ENCODE measurements around the gene FMNL1.
A peak's percentile ranks its signal among the peaks of the same experiment; 100 is the strongest.

FMNL1 gene

DNA sequence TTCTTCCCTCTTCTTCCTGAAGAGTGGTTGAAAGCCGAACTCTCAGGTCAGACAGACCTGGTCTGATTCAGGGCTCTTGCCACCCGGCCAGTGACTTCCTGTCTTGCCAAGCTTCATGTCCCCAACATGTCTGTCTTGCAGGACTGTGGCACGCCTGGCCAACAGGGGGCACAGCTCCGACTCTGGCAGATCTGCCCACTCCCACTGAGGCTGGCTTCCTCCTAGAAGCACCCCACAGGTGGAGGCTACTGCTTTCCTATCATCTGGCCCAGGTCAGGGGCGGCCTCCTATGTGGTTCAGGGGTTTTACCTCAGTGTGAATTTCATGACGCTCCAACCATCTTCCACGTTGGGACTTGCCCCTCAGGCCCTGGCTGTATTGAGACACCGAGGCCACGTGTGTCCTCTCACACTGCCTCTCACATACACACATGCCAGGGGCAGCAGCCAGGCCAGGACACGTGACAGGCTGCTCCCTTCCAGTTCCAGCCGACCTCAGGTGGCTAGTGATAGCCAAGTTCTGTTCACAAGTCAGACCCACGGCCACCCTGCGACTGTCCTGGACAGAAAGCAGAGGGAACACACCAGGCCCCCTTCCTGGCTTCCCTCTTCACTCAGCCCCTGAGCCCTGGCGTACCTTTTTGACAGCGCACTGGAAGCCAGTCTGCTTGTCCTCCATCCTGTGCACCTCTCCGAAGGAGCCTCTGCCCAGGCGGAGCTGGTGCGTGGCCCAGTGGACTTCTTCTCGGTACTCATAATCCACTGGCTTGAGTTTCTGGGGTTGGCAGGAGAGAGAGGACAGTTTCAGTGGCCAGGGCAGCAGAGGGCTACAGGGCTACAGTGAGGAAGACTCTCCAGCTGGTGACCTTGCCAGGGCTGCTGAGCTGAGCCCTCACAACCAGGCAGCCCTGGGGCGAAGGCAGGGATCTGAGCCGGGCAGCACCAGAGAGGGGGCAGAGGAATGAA lies 62.8 kb downstream of the FMNL1 start:
- DNase-seq: no peak

DNA sequence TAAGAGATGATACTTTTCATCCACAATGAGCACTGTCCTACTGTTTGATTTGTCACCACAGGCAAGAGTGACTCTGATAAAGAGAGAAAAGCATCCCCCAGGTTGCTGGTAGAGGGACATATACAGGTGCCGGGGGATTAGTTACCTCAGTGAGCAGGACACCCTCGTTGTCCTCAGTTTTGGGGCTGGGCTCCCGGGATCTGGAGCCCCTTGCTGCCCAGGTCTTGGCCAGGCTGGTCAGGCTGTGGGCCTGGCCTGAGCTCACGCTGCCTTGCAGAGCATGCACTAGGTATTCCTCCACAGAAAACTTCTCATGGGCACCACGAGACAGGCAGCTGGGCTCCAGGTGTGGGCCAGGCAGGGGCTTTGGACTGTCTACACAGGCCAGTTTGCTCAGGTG lies 64.6 kb downstream of the FMNL1 start:
- DNase-seq: no peak

DNA sequence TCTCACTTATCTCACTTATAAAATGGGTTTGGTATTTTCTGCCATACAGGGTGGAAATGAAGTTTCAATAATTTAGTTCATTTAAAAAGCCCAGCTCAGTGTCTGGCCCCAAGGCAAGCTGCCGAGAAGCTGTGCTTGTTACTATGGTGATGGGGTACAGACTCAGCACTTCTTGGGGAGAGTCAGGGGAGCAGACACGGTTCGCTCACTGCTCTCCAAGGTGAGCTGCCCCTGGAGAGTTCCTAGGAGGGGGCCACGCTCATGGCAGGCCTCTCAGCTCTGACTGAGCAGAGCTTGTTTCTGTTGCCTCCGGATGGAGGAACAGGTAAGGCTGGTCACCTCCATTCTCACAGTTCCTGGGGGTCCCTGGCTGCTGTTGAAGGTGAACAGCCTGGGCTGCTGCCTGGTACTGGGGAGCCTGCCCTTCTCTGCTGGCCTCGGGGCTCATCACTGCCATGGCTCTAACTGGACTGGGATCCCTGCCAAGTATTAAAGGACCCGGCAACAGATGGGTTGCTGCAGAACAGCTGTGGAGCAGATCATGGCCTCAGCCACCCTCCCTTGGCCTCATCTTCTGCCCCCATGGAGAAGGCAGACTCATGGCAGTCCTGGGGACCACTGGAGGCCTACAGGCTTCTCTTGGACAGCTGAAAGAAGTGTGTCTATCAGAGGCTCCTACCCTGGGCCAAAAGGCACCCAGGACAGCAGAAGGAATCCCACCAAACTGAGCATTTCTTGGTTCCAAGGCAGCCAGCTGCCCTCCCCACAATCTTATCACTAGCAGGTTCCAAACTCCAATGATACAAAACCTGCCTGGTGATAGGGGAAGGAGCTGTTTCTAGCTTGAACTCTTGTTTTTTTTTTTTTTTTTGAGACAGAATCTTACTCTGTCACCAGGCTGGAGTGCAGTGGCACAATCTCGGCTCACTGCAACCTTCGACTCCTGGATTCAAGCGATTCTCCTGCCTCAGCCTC lies 66.1 kb downstream of the FMNL1 start:
- peak; percentile 93 to 96 for DNase-seq

DNA sequence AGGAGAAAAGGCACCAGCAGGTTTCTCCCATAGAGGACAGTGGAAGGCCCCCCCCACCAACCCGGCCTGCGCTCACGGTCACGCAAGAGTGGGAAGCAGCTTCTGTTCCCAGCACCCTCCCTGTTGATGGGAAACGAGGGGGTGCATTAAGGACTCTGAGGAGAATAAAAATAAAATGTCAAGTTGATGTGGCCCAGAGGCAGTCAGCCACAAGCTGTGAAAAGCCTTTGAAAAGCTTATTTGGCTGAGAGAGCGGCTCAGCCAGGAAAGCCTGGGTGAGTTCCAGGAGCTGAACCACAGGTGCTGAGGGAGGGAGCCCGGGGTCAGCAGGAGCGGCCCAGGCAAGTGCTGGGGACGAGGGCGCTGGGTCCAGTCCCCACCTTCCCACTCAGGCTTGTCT lies 67.1 kb downstream of the FMNL1 start:
- DNase-seq: peak in 1 of 2 experiments; percentile 35

DNA sequence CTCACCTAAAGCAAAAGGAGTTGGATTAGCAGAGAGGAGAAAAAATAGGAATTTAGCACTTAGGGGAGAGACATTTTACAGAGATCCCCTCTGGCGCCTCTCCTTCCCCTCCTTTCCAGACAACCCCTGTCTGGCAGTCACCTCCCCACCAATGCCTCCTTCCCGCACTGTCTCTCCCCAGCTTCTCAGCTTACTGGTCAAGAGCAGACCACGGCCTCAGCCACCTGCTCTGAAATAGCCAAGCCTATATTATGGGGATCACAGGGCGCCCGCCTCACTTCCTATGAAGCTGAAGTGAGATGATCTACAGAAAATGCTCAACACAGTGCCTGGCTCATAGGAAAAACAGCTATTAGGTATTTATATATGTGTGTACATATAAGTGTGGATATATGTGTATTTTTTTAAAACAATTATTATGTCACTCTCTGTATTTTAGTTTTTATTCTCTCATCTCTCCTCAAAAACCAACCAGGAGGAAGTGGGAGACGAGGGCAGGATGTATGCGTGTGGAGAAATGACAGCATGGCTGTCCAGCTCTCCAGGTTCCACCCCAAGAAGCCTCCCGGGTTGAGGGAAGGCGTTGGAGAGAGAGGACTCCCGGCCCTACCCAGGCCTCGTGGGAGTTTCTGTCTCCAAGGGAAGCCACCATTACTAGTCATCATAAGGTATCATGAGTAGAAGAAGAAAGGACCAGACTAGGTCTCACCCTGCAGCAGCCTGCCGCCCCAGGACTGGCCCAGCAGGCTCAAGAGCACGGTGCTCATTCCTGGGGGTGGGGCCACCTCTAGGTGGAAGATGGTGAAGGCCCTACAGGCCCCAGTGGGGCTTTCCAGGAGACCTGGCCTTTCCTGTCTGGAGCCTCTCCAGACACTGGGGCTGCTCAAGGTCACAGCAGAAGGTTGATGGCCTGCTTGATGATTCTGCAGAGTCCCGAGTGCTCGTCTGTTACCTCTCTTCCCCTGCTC lies 67.9 kb downstream of the FMNL1 start:
- peak in 1 of 2 experiments; percentile 88 for DNase-seq

DNA sequence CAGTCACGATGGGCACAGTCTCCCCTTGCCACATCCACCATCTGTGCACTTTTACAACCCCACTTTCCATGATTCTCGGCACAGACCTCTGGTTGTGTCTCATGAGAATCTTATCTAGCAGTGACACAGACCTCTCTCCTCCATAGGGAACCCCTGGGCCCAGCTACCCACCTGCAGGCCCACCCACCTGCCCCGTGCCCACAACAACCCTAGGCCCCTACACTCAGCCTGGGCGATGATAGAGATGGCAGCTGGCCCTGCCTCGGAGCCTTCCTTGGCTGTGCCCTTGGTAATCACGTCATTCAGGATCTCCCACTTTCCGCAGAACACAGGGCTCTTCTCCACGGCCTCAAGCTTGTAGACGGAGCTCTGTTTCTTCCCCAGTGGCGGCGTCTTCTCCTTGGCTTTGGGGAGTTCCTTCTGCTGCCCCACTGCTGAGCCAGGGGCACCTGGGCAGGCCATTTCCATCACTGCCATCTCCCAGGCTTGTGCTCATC lies 68.6 kb downstream of the FMNL1 start:
- DNase-seq: peak in 1 of 2 experiments; percentile 76

DNA sequence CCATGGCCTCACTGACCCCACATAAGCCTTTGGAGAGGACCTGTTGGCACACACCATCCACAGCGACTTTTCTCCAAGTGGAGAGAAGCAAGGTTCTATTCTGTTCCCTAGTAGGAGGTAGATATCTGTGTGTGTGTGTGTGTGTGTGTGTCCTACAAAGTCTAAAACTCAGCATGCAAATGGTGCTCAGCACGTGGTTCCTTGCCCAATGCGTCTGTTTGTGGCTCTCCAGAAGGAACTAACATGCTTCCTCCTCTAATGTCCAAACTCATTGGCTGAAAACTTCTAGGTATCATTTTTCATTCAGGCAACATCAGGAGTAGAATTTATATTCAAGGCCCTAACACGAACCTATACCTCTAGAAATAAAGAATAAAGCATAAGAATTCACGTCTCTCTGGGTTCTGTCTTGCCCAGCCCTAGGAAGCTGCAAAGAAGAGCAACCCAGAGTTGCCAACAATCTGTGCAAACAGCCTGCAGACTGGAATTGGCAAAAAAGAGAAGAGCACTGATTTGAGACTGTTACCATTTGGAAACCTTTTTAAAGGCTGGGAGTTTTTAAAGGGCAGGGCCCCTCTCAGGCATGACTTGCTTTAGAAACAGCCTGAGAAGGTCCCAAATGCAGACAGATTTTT lies 69.6 kb downstream of the FMNL1 start:
- DNase-seq: no peak

DNA sequence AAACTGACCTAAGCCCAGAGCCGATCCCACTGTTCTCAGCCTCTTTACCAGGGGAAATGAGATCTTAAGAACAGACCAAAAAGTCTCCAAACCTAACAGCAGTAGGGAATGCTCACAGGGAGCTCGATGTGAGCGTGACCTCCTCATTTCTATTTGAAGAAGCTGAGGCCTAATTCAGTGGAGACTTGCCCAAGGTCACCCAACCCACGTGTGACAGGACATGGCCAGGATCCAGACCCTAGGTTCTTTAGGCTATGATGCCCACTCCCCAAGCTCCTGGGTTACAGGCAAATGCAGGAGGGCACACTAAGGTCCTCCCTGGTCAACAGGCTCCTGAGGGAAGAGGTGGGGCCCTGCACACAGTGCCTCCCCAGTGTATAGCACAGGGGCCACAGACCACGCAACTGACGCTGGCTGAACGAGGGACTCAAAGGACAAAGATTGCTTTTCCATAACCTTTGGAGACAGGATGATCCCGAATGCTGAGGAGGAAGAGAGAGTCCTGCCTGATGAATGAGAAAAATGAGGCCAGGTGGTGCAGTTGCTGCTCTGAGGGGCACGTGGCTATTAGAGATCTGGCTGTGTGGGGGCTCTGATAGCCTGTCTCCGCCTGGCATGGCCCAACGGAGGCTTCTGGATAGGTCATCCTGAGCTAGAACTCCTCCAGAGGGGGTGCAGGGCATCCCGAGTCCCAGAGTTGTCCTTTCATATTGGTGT lies 71.2 kb downstream of the FMNL1 start:
- DNase-seq: peak in 1 of 2 experiments; percentile 76

DNA sequence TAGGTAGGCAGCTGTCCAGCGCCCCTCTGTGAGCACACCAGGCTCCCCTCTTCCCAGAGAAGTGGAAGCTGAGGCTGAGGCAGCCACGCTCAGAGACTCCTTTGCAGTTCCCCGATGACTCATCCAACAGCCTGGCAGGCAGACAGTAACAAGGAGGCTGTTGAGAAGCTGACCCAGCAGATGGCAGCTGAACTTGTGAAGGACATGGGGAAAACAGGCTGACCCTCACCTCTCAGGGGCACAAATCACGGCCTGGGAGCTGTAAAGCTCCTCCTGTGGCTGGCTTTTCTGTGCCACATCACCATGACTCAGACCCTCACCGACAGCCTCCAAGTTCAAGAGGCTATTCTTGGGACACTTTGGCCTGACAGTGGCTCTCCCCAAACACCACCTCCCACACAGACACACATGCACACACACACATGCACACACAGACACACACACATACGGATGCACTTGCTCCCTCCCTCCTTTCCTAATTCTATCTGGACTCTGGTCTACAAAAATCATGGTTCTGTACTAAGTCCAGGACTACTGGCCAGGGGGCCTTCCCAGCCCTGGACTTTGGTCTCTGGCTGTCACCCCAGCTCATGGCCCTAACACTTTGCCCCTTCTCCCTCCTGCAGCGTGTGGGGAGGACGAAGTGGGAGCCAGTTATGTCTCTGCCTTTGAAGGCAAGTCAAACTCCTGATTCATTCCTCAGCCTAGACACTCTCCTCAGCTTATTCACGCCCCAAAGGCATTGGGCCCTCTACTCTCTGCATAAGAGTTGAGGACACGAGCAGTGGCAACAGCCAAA lies 71.9 kb downstream of the FMNL1 start:
- peak; percentile 47 to 88 for DNase-seq

DNA sequence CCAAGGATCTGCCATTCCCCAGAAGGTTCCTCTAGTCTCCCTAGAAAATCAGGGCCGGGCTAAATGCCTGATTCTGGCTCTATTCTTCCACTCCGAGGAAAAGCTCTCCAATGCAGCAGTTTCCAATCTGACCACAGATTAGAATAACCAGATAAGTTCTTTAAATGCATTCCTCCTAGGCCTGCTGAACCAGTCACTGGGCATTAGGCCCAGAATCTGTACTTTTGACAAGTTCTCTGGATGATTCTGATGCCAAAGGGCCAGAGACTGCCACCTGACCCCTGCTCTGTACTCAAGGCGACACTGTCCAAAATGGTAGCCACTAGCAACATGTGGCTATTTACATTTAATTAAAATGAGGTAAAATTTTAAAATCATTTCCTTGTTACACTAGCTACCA lies 72.8 kb downstream of the FMNL1 start:
- no peak for DNase-seq

DNA sequence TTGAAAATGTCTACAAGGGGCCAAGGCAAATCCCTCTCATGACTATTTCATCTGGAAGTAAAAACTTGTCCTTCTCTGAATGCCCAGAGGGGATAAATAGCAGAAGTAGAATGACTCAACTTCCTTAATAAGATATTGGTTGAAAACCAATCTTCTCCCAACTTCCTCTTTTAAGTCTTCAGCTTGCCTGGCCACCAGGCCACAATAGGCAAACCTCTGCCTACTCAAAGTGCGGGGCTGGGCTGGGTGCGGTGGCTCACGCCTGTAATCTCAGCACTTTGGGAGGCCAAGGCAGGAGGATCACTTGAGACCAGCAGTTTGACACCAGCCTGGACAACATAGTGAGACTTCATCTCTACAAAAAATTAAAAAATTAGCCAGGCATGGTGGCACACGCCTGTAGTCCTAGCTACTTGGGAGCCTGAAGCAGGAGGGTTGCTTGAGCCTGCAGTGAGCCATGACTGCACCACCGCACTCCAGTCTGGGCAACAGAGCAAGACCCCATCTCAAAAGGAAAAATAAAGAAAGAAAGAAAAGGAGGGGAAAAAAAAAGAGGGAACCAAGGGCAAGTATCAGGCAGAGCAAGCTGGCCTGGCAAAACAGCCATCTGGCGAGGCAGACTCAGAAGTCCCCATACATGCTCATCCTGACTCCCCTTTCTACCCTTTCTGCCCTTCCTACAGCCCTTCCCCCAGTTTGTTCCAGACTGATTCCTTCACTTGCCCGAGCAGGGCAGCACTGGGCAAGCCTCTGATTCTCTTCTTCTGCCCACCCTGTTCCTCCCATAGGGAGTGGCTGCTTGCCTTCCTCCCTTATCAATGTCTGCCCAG lies 74.5 kb downstream of the FMNL1 start:
- DNase-seq: peak in 1 of 2 experiments; percentile 15

DNA sequence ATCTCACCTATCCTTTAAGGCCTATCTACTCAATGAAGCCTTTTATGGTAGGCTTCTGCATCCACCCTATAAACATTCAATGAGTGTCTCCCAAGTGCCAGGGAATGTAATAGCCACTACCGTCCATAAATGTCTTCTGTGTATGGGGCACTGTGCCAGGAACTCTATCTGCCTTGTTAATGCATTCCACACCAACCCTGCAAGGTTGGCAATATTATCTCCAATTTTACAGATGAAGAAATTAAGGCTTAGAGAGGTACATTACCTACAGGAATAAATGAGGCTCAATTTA lies 75.1 kb downstream of the FMNL1 start:
- no peak for DNase-seq

Measured in NCI-H524 (cell line).